Keratinocyte (primary cell): ENCODE results near the gene PNPLA8. TPM values are rescaled to one million over a fixed set of nuclear protein-coding genes. Genes with fewer than 3 reads are reported as not detected.

ENCODE experiments used
- DNase-seq: peaks from one replicate; pipeline ENCODE4 v3.0.0-alpha.2; 2011; ENCODE audit warnings: low read depth, missing footprints, low spot score
- FAIRE-seq: peaks from 2 replicates; lab custom pipeline; 2011; peaks lifted over from hg19 to GRCh38; lab: Jason Lieb, UNC
- H2AFZ ChIP-seq: 2 replicates; pipeline ENCODE4 v1.6.0; 2012; ENCODE audit warnings: low read length, control low read depth, inconsistent platforms; ENCODE audit not compliant: control insufficient read depth
- H3K27ac ChIP-seq: 2 replicates; pipeline ENCODE4 v1.5.1; 2011; ENCODE audit warnings: low read length; ENCODE audit not compliant: control insufficient read depth, insufficient read depth
- H3K27me3 ChIP-seq: 3 replicates; pipeline ENCODE4 v1.6.0; 2011; ENCODE audit warnings: low read length; ENCODE audit not compliant: control insufficient read depth, insufficient read depth; ENCODE audit errors: extremely low read depth
- H3K36me3 ChIP-seq, 2 experiments: 2 replicates in 1 of 2; 3 replicates in 1 of 2; pipeline ENCODE4 v1.5.1; 2011; ENCODE audit warnings: low read length in 2 of 2, mild to moderate bottlenecking in 1 of 2; ENCODE audit not compliant: control insufficient read depth in 2 of 2, insufficient read depth in 2 of 2; ENCODE audit errors: extremely low read depth in 1 of 2
- H3K4me1 ChIP-seq: 3 replicates; pipeline ENCODE4 v1.5.1; 2011; ENCODE audit warnings: low read length; ENCODE audit not compliant: control insufficient read depth, insufficient read depth; ENCODE audit errors: extremely low read depth
- H3K4me2 ChIP-seq: 3 replicates; pipeline ENCODE4 v1.6.0; 2011; ENCODE audit warnings: low read depth, low read length; ENCODE audit not compliant: control insufficient read depth, insufficient read depth; ENCODE audit errors: extremely low read depth
- H3K4me3 ChIP-seq, 3 experiments: fragments of 200-600 bp in 1 of 3; sonication (generic) in 1 of 3; 2 replicates in 2 of 3; 3 replicates in 1 of 3; pipeline ENCODE4 v1.5.1; 2011 to 2016; ENCODE audit warnings: low read length in 3 of 3, mild to moderate bottlenecking in 3 of 3, control low read depth in 2 of 3, inconsistent platforms in 1 of 3, low read depth in 1 of 3, mixed read lengths in 1 of 3, mixed run types in 1 of 3, moderate library complexity in 1 of 3; ENCODE audit not compliant: control insufficient read depth in 2 of 3, insufficient read depth in 2 of 3; ENCODE audit errors: extremely low read depth in 1 of 3
- H3K79me2 ChIP-seq: 2 replicates; pipeline ENCODE4 v1.6.0; 2012; ENCODE audit warnings: low read length; ENCODE audit not compliant: control insufficient read depth, insufficient read depth
- H3K9ac ChIP-seq: 3 replicates; pipeline ENCODE4 v1.6.0; 2011; ENCODE audit warnings: low read length; ENCODE audit not compliant: control insufficient read depth, insufficient read depth; ENCODE audit errors: extremely low read depth
- H3K9me1 ChIP-seq: 3 replicates; pipeline ENCODE4 v1.6.0; 2011; ENCODE audit warnings: low read length; ENCODE audit not compliant: control insufficient read depth, insufficient read depth; ENCODE audit errors: extremely low read depth
- H3K9me3 ChIP-seq: 2 replicates; pipeline ENCODE4 v1.5.1; 2012; ENCODE audit warnings: low read depth, low read length; ENCODE audit not compliant: control insufficient read depth
- H4K20me1 ChIP-seq: 3 replicates; pipeline ENCODE4 v1.6.0; 2011; ENCODE audit warnings: low read length; ENCODE audit not compliant: control insufficient read depth, insufficient read depth; ENCODE audit errors: extremely low read depth
- CTCF ChIP-seq, 3 experiments: IDR thresholded peaks in 1 of 3; conservative IDR thresholded peaks in 1 of 3; optimal IDR thresholded peaks in 1 of 3; 2 replicates in 2 of 3; 3 replicates in 1 of 3; pipeline versions ENCODE3 to v1.5.1; 2011; ENCODE audit warnings: low read length in 3 of 3, mild to moderate bottlenecking in 3 of 3, moderate library complexity in 2 of 3, control low read depth in 1 of 3, inconsistent platforms in 1 of 3; ENCODE audit not compliant: insufficient read depth in 2 of 3; ENCODE audit errors: extremely low read depth in 1 of 3
- EZH2 ChIP-seq: IDR thresholded peaks from one replicate; pipeline ENCODE4 v1.6.1; 2012; ENCODE audit warnings: inconsistent platforms, mild to moderate bottlenecking, low read length, moderate library complexity
- dilution Hi-C: fragments of 300-500 bp; cut with MboI; formaldehyde crosslinking; loops from one replicate; pipeline ENCODE4 v1.7.0; 2020; ENCODE audit warnings: low sequenced_read_pairs; ENCODE audit not compliant: extremely low pct_ligation_motif_present
- polyA plus RNA-seq, 5 experiments: library from polyadenylated mRNA; depleted of rRNA in 3 of 5; stranded (reverse) in 3 of 5; stranded (forward) in 1 of 5; unstranded in 1 of 5; fragments of >200 nt; gene quantifications; 1 replicate in 1 of 5; 2 replicates in 3 of 5; 3 replicates in 1 of 5; pipeline versions ENCODE4 v1.2.1 to v1.2.3, GENCODE V29; 2011 to 2012; ENCODE audit warnings: missing spikeins in 2 of 5, low read depth in 1 of 5, low replicate concordance in 1 of 5

Gene PNPLA8
- polyA plus RNA-seq, 1 donor (not counting 4 experiments of a cell fraction or from before 2014, with no cell fraction given): 23.1 TPM

- Histone ChIP-seq H3K79me2 (no peaks in the 10 kb centered on the region), H3K4me2 (no peak overlapping the region), H3K36me3 (no peaks in the 10 kb centered on the region), H3K9me3 (no peaks in the 10 kb centered on the region), H2AFZ (no peak overlapping the region), H4K20me1 (no peaks in the 10 kb centered on the region), H3K9ac (no peak overlapping the region), H3K4me3 (no peak overlapping the region), H3K27me3 (peaks cover under 1% of the 10 kb centered on the region), H3K4me1 (no peaks in the 10 kb centered on the region), H3K27ac (no peak overlapping the region), H3K9me1 (no peaks in the 10 kb centered on the region)
- FAIRE-seq (no peak), DNase-seq (no peak)
- TF ChIP-seq CTCF (optimal IDR thresholded peaks at IDR 0.05 in 1 of 3, IDR thresholded peaks at IDR 0.05 in 1 of 3, conservative IDR thresholded peaks at IDR 0.05 in 1 of 3; ENCODE audit: extremely low read depth in 1 of 3, insufficient read depth in 2 of 3, low read length in 3 of 3) (no peak), EZH2 (no peak)
- dilution Hi-C loops: no loop called here
These were observed 62.3 kb downstream of the PNPLA8 start for GRCh38 chr7:108463613-108464012.

GRCh38 chr7:108461840-108462239 is 64.1 kb downstream of the PNPLA8 start:
- Histone ChIP-seq H3K36me3 (no peaks in the 10 kb centered on the region), H3K9ac (no peak overlapping the region), H3K27me3 (peaks cover 19% of the 10 kb centered on the region), H3K4me1 (no peaks in the 10 kb centered on the region), H3K79me2 (no peaks in the 10 kb centered on the region), H3K27ac (no peak overlapping the region), H3K4me2 (no peak overlapping the region), H4K20me1 (no peaks in the 10 kb centered on the region), H3K9me3 (no peaks in the 10 kb centered on the region), H2AFZ (no peak overlapping the region), H3K9me1 (no peaks in the 10 kb centered on the region), H3K4me3 (no peak overlapping the region)
- FAIRE-seq: no peak
- TF ChIP-seq CTCF (optimal IDR thresholded peaks at IDR 0.05 in 1 of 3, IDR thresholded peaks at IDR 0.05 in 1 of 3, conservative IDR thresholded peaks at IDR 0.05 in 1 of 3; ENCODE audit: extremely low read depth in 1 of 3, insufficient read depth in 2 of 3, low read length in 3 of 3) (no peak), EZH2 (no peak)
- DNase-seq: no peak
- dilution Hi-C loops: no loop called here
